HG03378 (cell line): ENCODE results near the gene SELENOV.

Experiments used
- ATAC-seq: cut with Tn5 transposase; IDR thresholded peaks from one replicate; pipeline ENCODE4 v1.9.1; 2021; ENCODE audit warnings: mild to moderate bottlenecking, moderate library complexity; ENCODE audit not compliant: unreplicated experiment

SELENOV gene

DNA sequence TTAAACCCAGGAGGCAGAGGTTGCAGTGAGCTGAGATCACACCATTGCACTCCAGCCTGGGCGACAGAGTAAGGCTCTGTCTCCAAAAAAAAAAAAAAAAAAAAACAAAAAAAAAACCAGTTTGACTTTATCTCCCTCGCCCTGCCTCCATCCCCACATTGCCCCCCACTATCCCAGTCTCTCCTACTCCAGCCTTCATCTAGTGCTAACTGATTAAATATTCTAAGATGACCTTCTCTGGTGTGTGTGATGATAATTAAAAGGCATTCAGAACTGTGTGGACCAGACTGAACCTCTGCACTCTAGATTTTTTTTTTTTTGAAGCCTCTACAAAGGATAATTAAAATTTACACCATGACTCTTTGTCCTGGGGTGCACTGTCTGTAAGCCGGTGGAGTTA lies 22.2 kb upstream of the SELENOV start:
- no peak for ATAC-seq

DNA sequence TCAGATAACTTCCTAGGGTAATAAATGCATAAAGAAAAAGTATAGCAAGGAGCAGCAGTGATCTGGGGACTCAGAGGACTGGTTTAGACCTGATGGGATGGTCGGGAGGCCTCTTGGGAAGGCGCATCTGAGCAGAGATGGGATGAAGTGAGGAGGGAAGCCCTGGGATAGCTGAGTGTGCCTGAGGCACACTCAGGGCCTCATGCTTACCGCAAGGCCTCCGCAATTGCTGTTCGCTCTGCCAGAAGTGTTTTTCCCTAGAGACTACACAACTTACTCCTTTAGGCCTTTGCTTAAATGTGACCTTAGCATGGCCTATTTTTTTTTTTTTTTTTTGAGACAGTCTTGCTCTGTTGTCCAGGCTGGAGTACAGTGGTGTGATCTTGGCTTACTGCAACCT lies 20.3 kb upstream of the SELENOV start:
- ATAC-seq: no peak

DNA sequence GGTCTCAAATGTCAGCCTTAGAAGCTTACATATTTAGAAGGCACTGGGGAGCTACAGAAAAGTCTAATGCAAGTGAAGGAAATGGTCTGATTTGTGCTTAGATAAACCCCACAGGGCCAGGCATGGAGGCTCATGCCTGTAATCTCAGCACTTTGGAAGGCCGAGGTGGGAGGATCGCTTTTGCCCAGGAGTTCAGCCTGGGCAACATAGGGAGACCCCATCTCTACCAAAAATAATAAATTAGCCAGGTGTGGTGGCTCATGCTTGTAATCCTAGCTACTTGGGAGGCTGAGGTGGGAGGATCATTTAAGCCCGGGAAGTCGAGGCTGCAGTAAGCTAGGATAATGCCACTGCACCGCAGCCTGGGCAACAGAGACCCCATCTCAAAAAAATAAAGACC lies 18.9 kb upstream of the SELENOV start:
- ATAC-seq: no peak

DNA sequence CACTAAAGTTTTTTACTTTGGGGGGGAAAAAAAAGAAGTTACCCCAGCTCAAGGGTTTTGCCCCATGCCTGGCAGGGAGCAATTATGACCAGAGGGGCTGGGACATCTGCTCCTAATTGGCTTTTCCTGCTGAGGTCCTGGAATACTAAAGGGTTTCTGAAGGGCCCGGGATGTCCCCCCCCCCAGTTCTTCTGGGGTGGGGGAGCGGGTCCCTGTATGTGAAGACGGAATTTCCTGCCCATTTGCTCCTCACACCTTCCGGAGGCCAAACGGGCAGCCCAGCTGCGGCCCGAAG lies 17.3 kb upstream of the SELENOV start:
- ATAC-seq: no peak

DNA sequence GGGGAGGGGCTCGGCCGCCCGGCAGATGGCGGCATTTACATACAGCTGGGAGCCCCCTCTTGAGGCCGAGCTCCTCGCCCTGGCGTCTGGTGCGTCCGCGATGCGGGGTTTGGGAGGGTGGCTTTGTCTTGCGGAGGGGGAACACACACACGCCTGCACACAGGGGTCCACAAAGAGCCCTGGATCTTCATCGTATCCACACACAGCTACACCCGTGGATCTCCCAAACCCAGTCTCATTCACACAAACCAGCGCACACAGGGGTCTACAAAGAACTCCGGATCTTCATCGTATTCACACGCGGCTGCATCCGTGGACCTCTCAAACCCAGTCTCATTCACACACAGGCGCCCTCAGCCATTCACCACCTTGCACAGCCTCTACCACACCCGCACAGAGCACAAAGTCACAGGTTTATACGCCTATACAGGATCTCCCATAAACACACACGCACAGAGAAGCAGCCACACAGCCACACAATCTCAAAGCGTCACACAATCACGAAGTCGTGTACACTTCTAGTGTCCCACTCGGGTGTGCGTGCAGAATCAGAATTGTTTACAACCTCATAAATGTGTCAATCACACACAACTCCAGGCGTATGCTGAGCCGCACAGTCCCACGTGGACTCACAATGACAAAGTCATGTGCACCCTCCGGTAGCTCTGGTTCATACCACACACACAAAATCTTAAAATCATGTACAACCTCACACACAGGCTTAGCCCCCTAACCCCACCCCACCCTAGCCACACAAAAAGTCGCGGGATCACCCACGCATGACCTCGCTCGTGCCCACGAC lies 16.7 kb upstream of the SELENOV start:
- ATAC-seq: no peak

DNA sequence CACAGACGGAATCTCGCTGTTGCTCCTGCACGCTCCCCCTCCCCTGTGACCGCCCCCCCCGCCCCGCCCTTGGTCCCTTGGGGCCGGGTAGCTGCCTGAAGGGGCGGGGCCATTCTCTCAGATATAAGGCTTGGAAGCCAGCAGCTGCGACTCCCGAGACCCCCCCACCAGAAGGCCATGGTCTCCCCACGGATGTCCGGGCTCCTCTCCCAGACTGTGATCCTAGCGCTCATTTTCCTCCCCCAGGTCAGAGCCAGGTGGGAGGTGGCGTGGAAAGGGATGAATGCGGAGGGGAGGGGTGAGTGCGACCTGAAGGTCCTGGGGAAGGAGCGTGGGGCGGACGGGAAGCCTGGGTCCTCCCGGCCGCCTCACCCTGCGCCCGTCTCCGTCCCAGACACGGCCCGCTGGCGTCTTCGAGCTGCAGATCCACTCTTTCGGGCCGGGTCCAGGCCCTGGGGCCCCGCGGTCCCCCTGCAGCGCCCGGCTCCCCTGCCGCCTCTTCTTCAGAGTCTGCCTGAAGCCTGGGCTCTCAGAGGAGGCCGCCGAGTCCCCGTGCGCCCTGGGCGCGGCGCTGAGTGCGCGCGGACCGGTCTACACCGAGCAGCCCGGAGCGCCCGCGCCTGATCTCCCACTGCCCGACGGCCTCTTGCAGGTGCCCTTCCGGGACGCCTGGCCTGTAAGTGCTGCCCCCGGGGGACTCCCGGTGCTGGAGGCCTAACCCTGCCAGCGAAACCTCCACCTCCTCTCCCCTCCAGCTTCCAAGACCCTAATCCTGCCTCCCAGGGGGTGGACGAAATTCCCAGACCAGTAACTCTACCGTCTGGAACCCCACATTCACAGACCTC lies 15.9 kb upstream of the SELENOV start, which contains the start of gene DLL3:
DLL3 (plus strand) TSS at position 150 of the 845 bp plus-strand sequence; CDS start at position 178, 28 bp downstream.
- ATAC-seq: no peak

DNA sequence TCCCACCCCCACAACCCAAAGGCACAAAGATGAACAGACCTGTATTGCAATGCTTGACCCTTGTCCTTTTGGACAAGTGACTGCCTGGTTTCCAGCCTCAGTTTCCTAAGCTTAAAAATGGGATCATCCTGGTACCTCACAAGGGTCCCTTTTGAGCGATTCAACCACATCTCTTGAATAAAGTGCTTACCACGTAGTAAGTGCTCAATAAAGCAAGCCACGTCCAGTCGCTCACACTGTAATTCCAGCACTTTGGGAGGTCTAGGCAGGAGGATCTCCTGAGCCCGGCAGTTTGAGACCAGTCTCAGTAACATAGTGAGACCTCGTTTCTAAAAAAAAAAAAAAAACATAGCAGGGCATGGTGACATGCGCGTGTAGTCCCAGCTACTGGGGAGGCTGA lies 15.0 kb upstream of the SELENOV start:
- ATAC-seq: no peak

DNA sequence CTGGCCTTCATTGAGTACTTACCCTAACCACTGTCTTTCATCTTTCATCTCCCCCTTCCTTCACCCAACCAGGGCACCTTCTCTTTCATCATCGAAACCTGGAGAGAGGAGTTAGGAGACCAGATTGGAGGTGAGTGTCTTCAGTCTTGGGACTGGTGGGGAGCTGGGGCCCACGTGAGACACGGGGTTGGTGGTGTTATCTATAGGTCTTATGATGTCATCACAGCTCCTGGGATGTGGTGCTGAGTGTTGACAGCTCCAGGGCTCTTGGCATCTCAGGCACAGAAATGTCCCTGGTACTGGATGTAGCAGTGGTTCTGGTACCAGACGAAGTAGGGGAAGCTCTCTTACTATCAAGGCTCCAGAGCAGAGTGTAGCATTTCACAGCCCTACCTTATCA lies 14.4 kb upstream of the SELENOV start:
- ATAC-seq: no peak

DNA sequence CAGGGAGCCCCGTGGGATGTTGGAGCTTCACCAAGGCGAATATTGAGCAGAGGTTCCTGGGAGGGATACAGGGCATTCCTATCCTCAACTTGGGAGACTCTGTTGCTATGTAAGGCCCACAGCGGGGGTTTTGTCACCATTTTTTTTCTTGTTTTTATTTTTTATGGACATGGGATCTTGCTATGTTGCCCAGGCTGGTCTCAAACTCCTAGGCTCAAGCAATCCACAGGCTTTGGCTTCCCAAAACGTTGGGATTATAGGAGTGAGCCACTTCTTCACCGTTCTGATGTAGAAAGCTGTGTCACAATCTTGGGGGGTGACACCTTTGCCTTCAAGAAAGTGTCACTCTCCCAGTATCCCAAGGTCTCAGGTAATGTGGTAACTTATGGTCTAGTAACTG lies 13.6 kb upstream of the SELENOV start:
- no peak for ATAC-seq

DNA sequence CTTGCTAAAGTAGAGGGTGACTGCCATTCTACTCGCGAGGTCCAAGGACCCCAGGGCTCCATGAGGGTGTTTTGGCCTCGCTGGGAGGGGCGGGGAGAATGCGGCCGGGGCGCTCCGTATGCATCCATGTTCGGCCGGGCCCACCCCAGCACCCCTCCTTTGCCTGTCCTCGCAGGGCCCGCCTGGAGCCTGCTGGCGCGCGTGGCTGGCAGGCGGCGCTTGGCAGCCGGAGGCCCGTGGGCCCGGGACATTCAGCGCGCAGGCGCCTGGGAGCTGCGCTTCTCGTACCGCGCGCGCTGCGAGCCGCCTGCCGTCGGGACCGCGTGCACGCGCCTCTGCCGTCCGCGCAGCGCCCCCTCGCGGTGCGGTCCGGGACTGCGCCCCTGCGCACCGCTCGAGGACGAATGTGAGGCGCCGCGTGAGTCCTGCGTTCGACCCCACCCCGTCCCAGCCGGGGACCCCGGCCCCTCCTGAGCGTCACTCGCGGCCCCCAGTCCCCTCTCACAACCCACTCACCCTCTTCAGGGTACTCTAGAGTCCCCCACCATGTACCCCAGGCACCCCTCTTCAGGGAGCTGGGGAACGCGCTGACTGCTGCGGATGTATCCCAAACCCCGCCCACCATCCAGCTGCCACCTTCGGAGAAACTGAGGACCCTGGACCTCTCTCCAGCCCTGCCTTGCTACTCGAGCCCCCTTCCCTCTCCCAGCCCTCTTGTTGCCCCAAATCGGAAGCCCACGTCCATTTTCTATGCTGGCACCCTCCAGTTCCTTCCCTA lies 12.1 kb upstream of the SELENOV start:
- ATAC-seq: no peak

DNA sequence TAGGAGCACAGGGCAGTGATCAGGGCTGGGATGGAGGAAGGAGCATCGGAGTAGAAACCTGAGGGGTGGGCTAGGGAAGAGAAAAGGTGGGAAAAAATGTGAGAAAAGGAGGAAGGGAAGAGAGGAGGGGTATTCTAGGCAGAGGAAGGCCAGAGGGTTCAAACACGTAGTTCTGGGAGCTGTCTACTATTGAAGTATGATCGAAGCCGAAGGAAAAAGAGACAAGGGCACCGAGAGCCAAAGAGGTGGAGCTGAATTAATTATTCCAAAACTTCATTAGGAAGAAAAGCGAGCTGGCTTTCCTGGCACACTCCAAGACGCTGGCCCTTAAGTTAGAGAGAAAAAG lies 8.4 kb upstream of the SELENOV start:
- ATAC-seq: no peak

DNA sequence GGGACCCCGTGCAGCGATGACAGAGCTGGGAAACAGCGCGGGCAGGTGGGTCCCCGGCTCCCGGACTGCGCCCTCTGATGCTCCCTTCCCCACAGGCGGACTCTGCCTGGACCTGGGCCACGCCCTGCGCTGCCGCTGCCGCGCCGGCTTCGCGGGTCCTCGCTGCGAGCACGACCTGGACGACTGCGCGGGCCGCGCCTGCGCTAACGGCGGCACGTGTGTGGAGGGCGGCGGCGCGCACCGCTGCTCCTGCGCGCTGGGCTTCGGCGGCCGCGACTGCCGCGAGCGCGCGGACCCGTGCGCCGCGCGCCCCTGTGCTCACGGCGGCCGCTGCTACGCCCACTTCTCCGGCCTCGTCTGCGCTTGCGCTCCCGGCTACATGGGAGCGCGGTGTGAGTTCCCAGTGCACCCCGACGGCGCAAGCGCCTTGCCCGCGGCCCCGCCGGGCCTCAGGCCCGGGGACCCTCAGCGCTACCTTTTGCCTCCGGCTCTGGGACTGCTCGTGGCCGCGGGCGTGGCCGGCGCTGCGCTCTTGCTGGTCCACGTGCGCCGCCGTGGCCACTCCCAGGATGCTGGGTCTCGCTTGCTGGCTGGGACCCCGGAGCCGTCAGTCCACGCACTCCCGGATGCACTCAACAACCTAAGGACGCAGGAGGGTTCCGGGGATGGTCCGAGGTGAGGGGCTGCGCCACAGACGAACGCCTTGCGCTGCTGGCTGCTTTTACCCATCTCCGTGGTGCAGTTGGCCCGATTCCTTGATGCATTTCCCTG lies 7.8 kb upstream of the SELENOV start:
- no peak for ATAC-seq

DNA sequence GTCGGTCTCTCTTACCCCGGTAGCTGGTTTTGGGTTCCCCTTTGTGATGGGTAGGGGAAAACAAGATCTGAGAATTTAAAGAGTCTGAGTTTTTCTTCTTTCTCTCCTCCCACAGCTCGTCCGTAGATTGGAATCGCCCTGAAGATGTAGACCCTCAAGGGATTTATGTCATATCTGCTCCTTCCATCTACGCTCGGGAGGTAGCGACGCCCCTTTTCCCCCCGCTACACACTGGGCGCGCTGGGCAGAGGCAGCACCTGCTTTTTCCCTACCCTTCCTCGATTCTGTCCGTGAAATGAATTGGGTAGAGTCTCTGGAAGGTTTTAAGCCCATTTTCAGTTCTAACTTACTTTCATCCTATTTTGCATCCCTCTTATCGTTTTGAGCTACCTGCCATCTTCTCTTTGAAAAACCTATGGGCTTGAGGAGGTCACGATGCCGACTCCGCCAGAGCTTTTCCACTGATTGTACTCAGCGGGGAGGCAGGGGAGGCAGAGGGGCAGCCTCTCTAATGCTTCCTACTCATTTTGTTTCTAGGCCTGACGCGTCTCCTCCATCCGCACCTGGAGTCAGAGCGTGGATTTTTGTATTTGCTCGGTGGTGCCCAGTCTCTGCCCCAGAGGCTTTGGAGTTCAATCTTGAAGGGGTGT lies 7.1 kb upstream of the SELENOV start:
- ATAC-seq: no peak

DNA sequence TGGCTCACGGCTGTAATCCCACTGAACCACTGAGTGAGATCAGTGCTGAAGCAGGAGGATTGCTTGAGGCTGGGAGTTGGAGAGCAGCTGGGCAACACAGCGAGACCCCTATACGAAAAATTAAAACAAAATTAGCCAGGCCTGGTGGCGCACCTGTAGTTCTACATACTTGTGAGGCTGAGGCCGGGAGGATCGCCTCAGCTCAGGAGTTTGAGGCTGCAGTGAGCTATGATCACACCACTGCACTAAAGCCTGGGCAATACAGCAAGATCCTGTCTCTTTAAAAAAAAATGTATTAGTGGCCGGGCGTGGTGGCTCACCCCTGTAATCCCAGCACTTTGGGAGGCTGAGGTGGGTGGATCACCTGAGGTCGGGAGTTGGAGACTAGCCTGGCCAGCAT lies 6.3 kb upstream of the SELENOV start:
- ATAC-seq: no peak

DNA sequence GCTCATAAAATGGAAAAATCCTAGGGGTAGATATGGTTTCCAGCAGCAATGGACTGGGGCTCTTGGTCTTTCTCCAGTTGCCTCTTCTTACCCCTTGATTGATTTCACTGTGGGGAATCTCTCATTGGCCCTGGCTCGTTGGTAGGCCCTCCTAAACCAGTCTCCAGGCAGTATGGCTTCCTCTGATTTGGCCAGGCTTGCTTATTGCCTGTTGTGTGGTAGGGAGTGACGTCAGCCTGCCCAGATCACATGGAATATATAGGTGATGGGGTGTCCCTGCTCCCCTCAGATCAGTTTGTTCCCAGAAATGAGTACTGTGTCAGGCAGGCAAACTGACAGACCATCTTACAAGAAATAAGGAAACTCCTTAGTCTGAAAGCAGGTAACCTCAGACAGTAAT lies 5.7 kb upstream of the SELENOV start:
- ATAC-seq: no peak

DNA sequence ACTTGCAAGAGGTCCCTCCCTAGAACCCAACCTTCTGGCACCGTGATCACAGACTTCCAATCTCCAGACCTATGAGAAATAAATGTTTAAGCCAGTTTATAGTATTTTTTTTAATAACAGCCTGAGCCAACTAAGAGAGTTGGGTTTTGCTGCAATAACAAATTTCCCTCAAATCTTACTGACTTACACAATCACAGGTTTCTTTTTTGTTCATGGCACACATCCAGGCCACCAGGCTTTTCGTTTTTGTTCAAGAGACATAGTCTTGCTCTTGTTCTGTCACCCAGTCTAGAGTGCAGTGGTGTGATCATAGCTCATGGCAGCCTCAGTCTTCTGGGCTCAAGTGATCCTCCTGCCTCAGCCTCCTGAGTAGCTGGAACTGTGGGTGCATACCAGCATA lies 2.0 kb upstream of the SELENOV start:
- no peak for ATAC-seq

DNA sequence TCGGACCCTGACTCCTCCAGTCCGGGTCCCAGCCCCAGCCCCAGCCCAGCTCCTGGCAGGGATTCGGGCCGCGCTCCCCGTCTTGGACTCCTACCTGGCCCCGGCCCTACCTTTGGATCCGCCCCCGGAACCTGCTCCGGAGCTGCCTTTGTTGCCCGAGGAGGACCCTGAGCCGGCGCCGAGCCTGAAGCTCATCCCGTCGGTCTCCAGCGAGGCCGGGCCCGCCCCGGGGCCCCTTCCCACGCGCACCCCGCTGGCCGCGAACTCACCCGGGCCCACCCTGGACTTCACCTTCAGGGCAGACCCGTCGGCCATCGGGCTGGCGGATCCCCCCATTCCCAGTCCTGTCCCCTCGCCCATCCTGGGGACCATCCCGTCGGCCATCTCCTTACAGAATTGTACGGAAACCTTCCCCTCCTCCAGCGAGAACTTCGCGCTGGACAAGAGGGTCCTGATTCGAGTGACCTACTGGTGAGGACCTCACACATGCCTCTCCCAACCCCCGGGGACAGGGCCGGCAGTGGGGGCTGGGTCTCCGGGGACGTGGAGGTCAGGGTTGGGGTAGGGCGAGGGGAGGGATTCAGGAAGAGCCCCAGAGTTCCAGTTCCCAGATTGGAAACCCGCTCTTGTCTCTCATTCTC lies 732 bp downstream of the SELENOV start:
- ATAC-seq: no peak

DNA sequence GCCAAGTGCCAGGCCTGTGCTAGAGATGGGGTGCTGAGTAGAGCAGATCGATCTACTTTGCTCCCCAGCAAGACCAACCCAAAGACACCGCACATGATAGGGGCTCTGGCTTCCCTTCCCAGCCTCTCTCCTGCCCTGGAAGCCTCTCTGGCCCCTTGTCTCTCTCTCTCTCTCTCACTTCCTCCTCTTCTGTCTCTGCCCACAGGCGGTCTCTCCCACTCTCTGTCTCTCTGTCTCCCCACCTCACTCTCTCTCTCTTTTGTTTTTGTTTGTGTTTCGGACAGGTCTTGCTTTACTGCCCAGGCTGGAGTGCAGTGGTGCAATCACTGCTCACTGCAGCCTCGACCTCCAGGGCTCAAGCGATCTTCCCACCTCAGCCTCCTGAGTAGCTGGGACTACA lies 1.3 kb downstream of the SELENOV start:
- no peak for ATAC-seq

DNA sequence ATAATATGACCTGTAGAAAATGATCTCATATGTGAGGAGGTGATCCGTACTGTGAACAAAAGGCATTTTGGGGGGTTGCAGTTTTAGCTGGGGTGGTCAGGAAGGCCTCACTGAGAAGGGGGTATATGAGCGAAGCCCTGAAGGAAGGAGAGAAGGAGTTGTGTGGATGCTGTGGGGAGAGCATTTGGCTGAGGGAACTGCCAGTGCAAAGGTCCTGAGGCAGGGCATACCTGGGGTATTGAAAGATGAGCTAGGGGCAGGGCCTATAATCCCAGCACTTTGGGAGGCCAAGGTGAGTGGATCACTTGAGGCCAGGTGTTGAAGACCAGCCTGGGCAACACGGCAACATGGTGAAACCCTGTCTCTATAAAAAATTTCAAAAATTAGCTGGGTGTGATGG lies 2.5 kb downstream of the SELENOV start:
- ATAC-seq: no peak

DNA sequence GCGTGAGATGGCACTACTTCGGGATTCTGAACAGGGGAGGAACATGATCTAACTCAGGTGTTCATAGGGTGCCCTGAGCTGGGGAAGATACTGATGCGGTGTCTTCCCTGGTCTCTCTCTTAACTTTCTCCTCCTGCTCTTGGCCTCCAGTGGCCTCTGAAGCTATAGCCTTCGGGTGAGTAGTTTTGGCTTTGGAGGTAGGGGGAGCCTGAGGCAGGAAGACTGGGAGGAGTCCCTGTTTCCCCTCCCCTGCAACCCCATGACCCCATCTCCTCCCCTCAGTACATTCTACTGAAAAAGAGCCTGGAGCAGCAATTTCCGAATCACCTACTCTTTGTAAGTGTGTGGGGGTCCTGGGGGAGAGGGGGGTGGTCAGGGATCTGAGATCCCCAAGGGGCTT lies 3.5 kb downstream of the SELENOV start:
- ATAC-seq: no peak
